Gastroesophageal sphincter (tissue), 3 donors: ENCODE results near the gene TEPSIN.

ENCODE experiments used
- EP300 ChIP-seq: sonication (generic); formaldehyde crosslinking; IDR thresholded peaks from one replicate; pipeline ENCODE4 v1.6.1; 2017; ENCODE audit warnings: antibody characterized with exemption, mild to moderate bottlenecking
- POLR2A ChIP-seq, 2 donors: fragments of 450-650 bp; IDR thresholded peaks; one replicate each; pipeline ENCODE4 v1.6.1; 2017; ENCODE audit warnings: antibody characterized with exemption in 2 of 2, mild to moderate bottlenecking in 2 of 2, moderate library complexity in 1 of 2
- POLR2AphosphoS5 ChIP-seq: sonication (generic); formaldehyde crosslinking; IDR thresholded peaks from one replicate; pipeline ENCODE4 v1.6.1; 2017; ENCODE audit warnings: antibody characterized with exemption
- TF ChIP-seq, protein P1 (sequence below), 4 experiments: fragments of 200-600 bp in 2 of 4; fragments of 450-650 bp in 2 of 4; sonication (generic) in 1 of 4; IDR thresholded peaks; one replicate each; pipeline ENCODE4 v1.5.1; 2017 to 2019; ENCODE audit warnings: antibody characterized with exemption in 4 of 4, mild to moderate bottlenecking in 2 of 4, moderate library complexity in 2 of 4

DNA sequence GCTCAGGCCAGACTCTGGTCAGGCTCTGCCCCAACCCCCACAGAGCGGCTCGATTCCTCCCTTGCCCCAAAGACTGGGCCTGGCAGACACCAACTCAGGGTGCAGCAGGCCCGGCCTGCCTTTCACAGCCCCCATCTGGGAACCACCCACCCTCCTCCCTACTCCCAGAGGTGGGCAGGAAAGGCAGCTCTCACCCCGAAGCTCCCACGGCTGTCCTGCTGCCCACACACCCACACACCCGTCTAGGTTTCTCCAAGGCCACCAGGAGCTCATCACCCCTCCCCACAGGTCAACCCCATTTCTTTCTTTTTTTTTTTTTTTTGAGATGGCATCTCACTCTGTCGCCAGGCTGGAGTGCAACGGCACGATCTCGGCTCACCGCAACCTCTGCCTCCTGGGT is 19.9 kb downstream of the TEPSIN start:
- TF ChIP-seq, protein P1, sequence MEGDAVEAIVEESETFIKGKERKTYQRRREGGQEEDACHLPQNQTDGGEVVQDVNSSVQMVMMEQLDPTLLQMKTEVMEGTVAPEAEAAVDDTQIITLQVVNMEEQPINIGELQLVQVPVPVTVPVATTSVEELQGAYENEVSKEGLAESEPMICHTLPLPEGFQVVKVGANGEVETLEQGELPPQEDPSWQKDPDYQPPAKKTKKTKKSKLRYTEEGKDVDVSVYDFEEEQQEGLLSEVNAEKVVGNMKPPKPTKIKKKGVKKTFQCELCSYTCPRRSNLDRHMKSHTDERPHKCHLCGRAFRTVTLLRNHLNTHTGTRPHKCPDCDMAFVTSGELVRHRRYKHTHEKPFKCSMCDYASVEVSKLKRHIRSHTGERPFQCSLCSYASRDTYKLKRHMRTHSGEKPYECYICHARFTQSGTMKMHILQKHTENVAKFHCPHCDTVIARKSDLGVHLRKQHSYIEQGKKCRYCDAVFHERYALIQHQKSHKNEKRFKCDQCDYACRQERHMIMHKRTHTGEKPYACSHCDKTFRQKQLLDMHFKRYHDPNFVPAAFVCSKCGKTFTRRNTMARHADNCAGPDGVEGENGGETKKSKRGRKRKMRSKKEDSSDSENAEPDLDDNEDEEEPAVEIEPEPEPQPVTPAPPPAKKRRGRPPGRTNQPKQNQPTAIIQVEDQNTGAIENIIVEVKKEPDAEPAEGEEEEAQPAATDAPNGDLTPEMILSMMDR (IDR thresholded peaks at IDR 0.05) = no peak
- TF ChIP-seq POLR2AphosphoS5 (no peak), POLR2A (IDR thresholded peaks at IDR 0.05) (no peak), EP300 (no peak)
